ENCODE measurements around the gene ACVR1.
A peak's percentile ranks its signal among the peaks of the same experiment; 100 is the strongest.

ACVR1 gene

GRCh38 chr2:157842106-157842879 lies 33.8 kb downstream of the ACVR1 start:
- 90 to 93% methylated on average over 3 of the region's 3 CpGs for whole genome bisulfite sequencing, 2 experiments

GRCh38 chr2:157841485-157841884 lies 34.6 kb downstream of the ACVR1 start:
- peaks cover 40% of the 10 kb centered on the region for H3K4me1 ChIP-seq (ENCODE audit: control insufficient read depth, insufficient read depth, low read length)

More at GRCh38 chr2:157842106-157842879, 33.8 kb downstream of the ACVR1 start:
- Histone ChIP-seq H3K27ac (ENCODE audit: insufficient read depth, low read depth, low read length, poor library complexity, severe bottlenecking) (no peak overlapping the region), H3K4me3 (ENCODE audit: insufficient read depth, low read depth, low read length) (no peak overlapping the region), H3K27me3 (ENCODE audit: control insufficient read depth, insufficient read depth, low read length, poor library complexity, severe bottlenecking) (no peaks in the 10 kb centered on the region), H3K4me1 (ENCODE audit: control insufficient read depth, insufficient read depth, low read length) (peaks cover 40% of the 10 kb centered on the region), H3K36me3 (ENCODE audit: control insufficient read depth, insufficient read depth, low read length) (no peaks in the 10 kb centered on the region), H3K9me3 (ENCODE audit: control insufficient read depth, low read length) (no peaks in the 10 kb centered on the region)

GRCh38 chr2:157840568-157841156 lies 35.5 kb downstream of the ACVR1 start:
- no peak overlapping the region for H3K27ac ChIP-seq (ENCODE audit: insufficient read depth, low read depth, low read length, poor library complexity, severe bottlenecking)
- H3K4me3 ChIP-seq (ENCODE audit: insufficient read depth, low read depth, low read length): no peak overlapping the region
- no peaks in the 10 kb centered on the region for H3K9me3 ChIP-seq (ENCODE audit: control insufficient read depth, low read length)
- no peaks in the 10 kb centered on the region for H3K27me3 ChIP-seq (ENCODE audit: control insufficient read depth, insufficient read depth, low read length, poor library complexity, severe bottlenecking)
- no peaks in the 10 kb centered on the region for H3K36me3 ChIP-seq (ENCODE audit: control insufficient read depth, insufficient read depth, low read length)
- WGBS, 2 experiments: 85 to 88% methylated on average over 10 of the region's 10 CpGs
- peaks cover 39% of the 10 kb centered on the region for H3K4me1 ChIP-seq (ENCODE audit: control insufficient read depth, insufficient read depth, low read length)

More at GRCh38 chr2:157841485-157841884, 34.6 kb downstream of the ACVR1 start:
- 91 to 96% methylated on average over 2 of the region's 2 CpGs for WGBS, 2 experiments
- Histone ChIP-seq H3K27me3 (ENCODE audit: control insufficient read depth, insufficient read depth, low read length, poor library complexity, severe bottlenecking) (no peaks in the 10 kb centered on the region), H3K4me3 (ENCODE audit: insufficient read depth, low read depth, low read length) (no peak overlapping the region), H3K36me3 (ENCODE audit: control insufficient read depth, insufficient read depth, low read length) (no peaks in the 10 kb centered on the region), H3K27ac (ENCODE audit: insufficient read depth, low read depth, low read length, poor library complexity, severe bottlenecking) (no peak overlapping the region), H3K9me3 (ENCODE audit: control insufficient read depth, low read length) (no peaks in the 10 kb centered on the region)

DNA sequence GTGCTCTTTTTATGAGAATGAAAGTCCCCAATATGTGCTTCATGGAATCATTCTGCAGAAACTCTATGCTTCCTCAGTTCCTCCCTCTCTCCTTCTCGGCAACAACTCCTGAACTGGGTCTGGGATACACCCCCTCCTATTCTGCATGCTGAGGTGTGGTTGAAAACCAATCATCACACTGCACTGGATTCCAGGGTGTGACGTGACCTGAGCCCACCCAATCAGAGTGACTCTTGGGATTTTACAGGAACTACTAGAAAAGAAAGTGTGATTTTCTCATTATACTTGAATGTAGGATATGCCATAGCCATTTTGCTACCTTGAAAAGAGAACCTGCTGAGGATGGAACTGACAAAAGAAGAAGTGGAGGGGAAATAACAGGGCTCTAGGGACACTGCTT lies 36.3 kb downstream of the ACVR1 start:
- Histone ChIP-seq H3K36me3 (ENCODE audit: control insufficient read depth, insufficient read depth, low read length) (no peaks in the 10 kb centered on the region), H3K4me3 (ENCODE audit: insufficient read depth, low read depth, low read length) (peak overlapping the region; percentile 5), H3K27ac (ENCODE audit: insufficient read depth, low read depth, low read length, poor library complexity, severe bottlenecking) (peak overlapping the region; percentile 91), H3K27me3 (ENCODE audit: control insufficient read depth, insufficient read depth, low read length, poor library complexity, severe bottlenecking) (no peaks in the 10 kb centered on the region), H3K9me3 (ENCODE audit: control insufficient read depth, low read length) (no peaks in the 10 kb centered on the region), H3K4me1 (ENCODE audit: control insufficient read depth, insufficient read depth, low read length) (peaks cover 35% of the 10 kb centered on the region)
- 26 to 46% methylated on average over 2 of the region's 2 CpGs for WGBS, 2 experiments

GRCh38 chr2:157839162-157839801 lies 36.8 kb downstream of the ACVR1 start:
- peak overlapping the region; percentile 91 for H3K27ac ChIP-seq (ENCODE audit: insufficient read depth, low read depth, low read length, poor library complexity, severe bottlenecking)
- H3K4me1 ChIP-seq (ENCODE audit: control insufficient read depth, insufficient read depth, low read length): peaks cover 35% of the 10 kb centered on the region
- WGBS, 2 experiments: 5 to 6% methylated on average over 5 of the region's 5 CpGs
- no peaks in the 10 kb centered on the region for H3K36me3 ChIP-seq (ENCODE audit: control insufficient read depth, insufficient read depth, low read length)
- H3K9me3 ChIP-seq (ENCODE audit: control insufficient read depth, low read length): no peaks in the 10 kb centered on the region
- H3K27me3 ChIP-seq (ENCODE audit: control insufficient read depth, insufficient read depth, low read length, poor library complexity, severe bottlenecking): no peaks in the 10 kb centered on the region
- peak overlapping the region; percentile 5 for H3K4me3 ChIP-seq (ENCODE audit: insufficient read depth, low read depth, low read length)

- peaks cover 35% of the 10 kb centered on the region for H3K4me1 ChIP-seq (ENCODE audit: control insufficient read depth, insufficient read depth, low read length)
- H3K4me3 ChIP-seq (ENCODE audit: insufficient read depth, low read depth, low read length): no peak overlapping the region
- peak overlapping the region; percentile 91 for H3K27ac ChIP-seq (ENCODE audit: insufficient read depth, low read depth, low read length, poor library complexity, severe bottlenecking)
These were observed 37.5 kb downstream of the ACVR1 start for GRCh38 chr2:157838442-157839161.

GRCh38 chr2:157837851-157838441 lies 38.2 kb downstream of the ACVR1 start:
- Histone ChIP-seq H3K9me3 (ENCODE audit: control insufficient read depth, low read length) (no peaks in the 10 kb centered on the region), H3K4me1 (ENCODE audit: control insufficient read depth, insufficient read depth, low read length) (peaks cover 35% of the 10 kb centered on the region), H3K36me3 (ENCODE audit: control insufficient read depth, insufficient read depth, low read length) (no peaks in the 10 kb centered on the region), H3K4me3 (ENCODE audit: insufficient read depth, low read depth, low read length) (no peak overlapping the region), H3K27ac (ENCODE audit: insufficient read depth, low read depth, low read length, poor library complexity, severe bottlenecking) (peak overlapping the region; percentile 91), H3K27me3 (ENCODE audit: control insufficient read depth, insufficient read depth, low read length, poor library complexity, severe bottlenecking) (no peaks in the 10 kb centered on the region)
- 64 to 67% methylated on average over 13 of the region's 13 CpGs for WGBS, 2 experiments

More at GRCh38 chr2:157838442-157839161, 37.5 kb downstream of the ACVR1 start:
- no peaks in the 10 kb centered on the region for H3K9me3 ChIP-seq (ENCODE audit: control insufficient read depth, low read length)
- no peaks in the 10 kb centered on the region for H3K27me3 ChIP-seq (ENCODE audit: control insufficient read depth, insufficient read depth, low read length, poor library complexity, severe bottlenecking)
- 36 to 42% methylated on average over 4 of the region's 4 CpGs for WGBS, 2 experiments
- no peaks in the 10 kb centered on the region for H3K36me3 ChIP-seq (ENCODE audit: control insufficient read depth, insufficient read depth, low read length)

DNA sequence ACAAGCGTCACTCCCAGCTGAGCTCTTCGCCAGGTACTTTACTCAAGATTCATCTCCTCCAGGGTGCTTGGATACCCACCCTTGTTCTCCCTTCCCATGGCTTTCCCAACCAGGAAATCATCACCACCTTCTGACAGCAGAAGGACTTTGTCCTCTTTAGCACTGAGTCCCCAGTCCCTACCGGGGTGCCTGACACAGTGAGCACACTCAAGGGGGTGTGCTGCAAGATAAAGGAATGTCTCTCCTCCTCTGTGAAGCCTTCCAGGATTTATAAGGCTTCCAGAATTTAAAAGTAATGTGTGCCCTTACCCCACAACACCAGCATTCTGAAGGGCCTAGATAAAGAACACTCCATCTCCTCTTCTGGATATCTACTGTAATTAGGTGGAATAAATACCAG lies 39.6 kb downstream of the ACVR1 start:
- Histone ChIP-seq H3K36me3 (ENCODE audit: control insufficient read depth, insufficient read depth, low read length) (no peaks in the 10 kb centered on the region), H3K4me3 (ENCODE audit: insufficient read depth, low read depth, low read length) (no peak overlapping the region), H3K27me3 (ENCODE audit: control insufficient read depth, insufficient read depth, low read length, poor library complexity, severe bottlenecking) (no peaks in the 10 kb centered on the region), H3K4me1 (ENCODE audit: control insufficient read depth, insufficient read depth, low read length) (peaks cover 35% of the 10 kb centered on the region), H3K27ac (ENCODE audit: insufficient read depth, low read depth, low read length, poor library complexity, severe bottlenecking) (no peak overlapping the region), H3K9me3 (ENCODE audit: control insufficient read depth, low read length) (no peaks in the 10 kb centered on the region)
- 86 to 88% methylated on average over 3 of the region's 3 CpGs for WGBS, 2 experiments

DNA sequence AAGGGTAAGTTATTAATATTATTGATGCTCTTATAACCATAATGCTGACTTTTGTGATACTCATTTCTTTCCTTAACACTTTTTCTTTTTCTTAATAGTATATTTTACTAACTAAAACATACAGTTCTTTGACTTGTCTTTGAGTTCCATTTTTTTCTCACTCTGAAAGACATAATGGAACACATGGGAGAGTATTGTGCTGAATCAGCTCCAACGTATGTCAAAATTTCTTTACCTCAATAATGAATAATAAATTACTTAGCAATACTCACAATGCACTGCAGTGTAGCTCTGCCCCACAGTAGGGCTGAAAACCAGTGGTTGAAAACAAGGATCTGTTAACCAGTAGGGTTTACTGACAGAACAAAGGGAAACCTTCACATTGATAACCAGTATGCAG lies 40.7 kb downstream of the ACVR1 start:
- Histone ChIP-seq H3K4me3 (ENCODE audit: insufficient read depth, low read depth, low read length) (no peak overlapping the region), H3K27me3 (ENCODE audit: control insufficient read depth, insufficient read depth, low read length, poor library complexity, severe bottlenecking) (no peaks in the 10 kb centered on the region), H3K9me3 (ENCODE audit: control insufficient read depth, low read length) (no peaks in the 10 kb centered on the region), H3K36me3 (ENCODE audit: control insufficient read depth, insufficient read depth, low read length) (no peaks in the 10 kb centered on the region), H3K4me1 (ENCODE audit: control insufficient read depth, insufficient read depth, low read length) (peaks cover 30% of the 10 kb centered on the region), H3K27ac (ENCODE audit: insufficient read depth, low read depth, low read length, poor library complexity, severe bottlenecking) (no peak overlapping the region)
- WGBS, 2 experiments: 71 to 90% methylated on average over 1 of the region's 1 CpG
